ENCODE data around the gene GLRX.
"Not testable (repeated sequence)": the region's sequence is repeated elsewhere in the genome, so short reads cannot be mapped to it uniquely, and the experiment has no call there.

Gene GLRX

DNA sequence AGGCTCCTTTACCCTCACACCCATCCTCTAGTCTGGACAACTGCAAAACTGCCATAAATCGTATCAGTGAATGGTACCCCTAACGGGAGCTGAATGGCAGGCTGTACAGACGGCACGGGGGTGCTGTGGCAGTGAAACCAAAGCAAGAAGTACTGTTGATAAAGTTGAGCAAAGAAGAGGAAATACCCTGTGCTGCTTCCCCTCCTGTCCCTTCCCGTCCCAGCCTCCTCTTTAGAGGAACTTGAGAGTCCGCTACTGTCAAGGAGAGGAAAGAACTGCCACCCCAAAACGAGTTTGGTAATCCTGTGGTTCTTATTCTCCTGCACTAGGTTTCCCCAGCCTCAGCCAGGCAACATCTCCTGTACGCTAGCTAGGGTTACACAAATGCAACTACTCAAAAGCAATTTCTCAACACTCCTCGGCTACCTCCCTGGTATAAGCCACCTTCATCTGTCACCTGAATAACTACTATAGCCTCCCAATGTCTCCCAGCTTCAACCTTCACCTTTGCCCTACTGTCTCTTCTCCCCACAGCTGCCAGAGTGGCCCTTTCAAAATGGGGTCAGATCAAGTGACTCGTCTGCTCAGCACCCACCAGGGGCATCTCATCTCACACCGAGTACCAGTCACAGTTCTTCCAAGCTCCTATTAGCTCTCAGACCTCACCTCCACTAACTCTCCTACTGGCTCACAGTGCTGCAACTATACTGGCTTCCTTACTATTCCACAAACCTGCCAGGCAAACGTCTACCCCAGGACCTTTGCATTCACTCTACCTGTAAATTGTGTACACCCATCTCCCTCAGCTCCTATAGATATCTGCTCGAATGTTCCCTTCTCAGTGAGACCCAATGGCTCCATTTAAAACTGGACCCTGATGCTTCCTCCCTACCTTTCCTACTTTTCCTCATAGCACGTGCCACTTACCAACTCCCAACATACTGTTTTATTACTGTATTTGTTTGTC, 4.1 kb downstream of the GLRX start:
- Histone ChIP-seq H3K9ac (ENCODE audit: insufficient read length) (no peak overlapping the region), H3K27ac (no peak overlapping the region)
- no peak for DNase-seq (ENCODE audit: low read depth, low spot score)

GRCh38 chr5:95817430-95817829, 5.1 kb downstream of the GLRX start:
- no peak for DNase-seq (ENCODE audit: low read depth, low spot score)
- H3K4me3 ChIP-seq = no peak overlapping the region
- H3K36me3 ChIP-seq (ENCODE audit: insufficient read depth, low read length) = no peaks in the 10 kb centered on the region; the same call in 1 of the 2 replicates
- TF ChIP-seq POLR2AphosphoS5 (IDR thresholded peaks at IDR 0.05; ENCODE audit: borderline replicate concordance, low read depth, low read length) (no peak), EZH2 (IDR thresholded peaks at IDR 0.05) (no peak), FOXP2 (optimal IDR thresholded peaks at IDR 0.05; ENCODE audit: control extremely low read depth, extremely low read length, insufficient read depth) (no peak)
- H3K27ac ChIP-seq = no peak overlapping the region
- H3K9ac ChIP-seq (ENCODE audit: insufficient read length) = no peak overlapping the region
- H3K9me3 ChIP-seq (ENCODE audit: low read depth, low read length) = no peaks in the 10 kb centered on the region

More for the DNA sequence above, 4.1 kb downstream of the GLRX start:
- Histone ChIP-seq H3K36me3 (ENCODE audit: insufficient read depth, low read length) (no peaks in the 10 kb centered on the region; the same call in 1 of the 2 replicates), H3K4me3 (no peak overlapping the region), H3K9me3 (ENCODE audit: low read depth, low read length) (no peaks in the 10 kb centered on the region)
- TF ChIP-seq POLR2AphosphoS5 (IDR thresholded peaks at IDR 0.05; ENCODE audit: borderline replicate concordance, low read depth, low read length) = no peak
- no peak for TF ChIP-seq FOXP2 (optimal IDR thresholded peaks at IDR 0.05; ENCODE audit: control extremely low read depth, extremely low read length, insufficient read depth)
- no peak for TF ChIP-seq EZH2 (IDR thresholded peaks at IDR 0.05)

DNA sequence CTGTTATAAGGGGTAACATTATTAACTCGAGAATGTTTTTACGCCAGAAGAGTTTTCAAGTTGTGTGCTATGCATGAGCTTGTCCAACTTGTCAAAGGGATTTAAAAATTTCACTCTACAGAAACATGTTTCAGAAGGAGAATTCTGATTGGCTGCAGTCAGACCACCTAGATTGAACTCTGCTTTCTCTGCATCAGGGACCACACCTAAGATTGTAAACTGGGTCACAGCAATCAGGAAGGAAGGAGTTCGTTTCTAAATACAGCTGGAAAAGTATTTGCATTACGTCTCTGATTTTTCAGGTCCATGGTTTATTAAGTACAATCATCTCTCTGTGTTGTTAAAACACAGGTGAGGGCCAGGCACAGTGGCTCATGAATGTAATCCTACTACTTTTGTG, 5.8 kb downstream of the GLRX start:
- no peak for DNase-seq (ENCODE audit: low read depth, low spot score)
- Histone ChIP-seq H3K36me3 (ENCODE audit: insufficient read depth, low read length) (no peaks in the 10 kb centered on the region; the same call in 1 of the 2 replicates), H3K9ac (ENCODE audit: insufficient read length) (no peak overlapping the region), H3K27ac (no peak overlapping the region), H3K9me3 (ENCODE audit: low read depth, low read length) (no peaks in the 10 kb centered on the region), H3K4me3 (no peak overlapping the region)
- no peak for TF ChIP-seq FOXP2 (optimal IDR thresholded peaks at IDR 0.05; ENCODE audit: control extremely low read depth, extremely low read length, insufficient read depth)
- TF ChIP-seq EZH2 (IDR thresholded peaks at IDR 0.05) = no peak
- TF ChIP-seq POLR2AphosphoS5 (IDR thresholded peaks at IDR 0.05; ENCODE audit: borderline replicate concordance, low read depth, low read length) = no peak

- no peak overlapping the region for H3K4me3 ChIP-seq
These were observed 6.2 kb downstream of the GLRX start for GRCh38 chr5:95816341-95816740.

DNA sequence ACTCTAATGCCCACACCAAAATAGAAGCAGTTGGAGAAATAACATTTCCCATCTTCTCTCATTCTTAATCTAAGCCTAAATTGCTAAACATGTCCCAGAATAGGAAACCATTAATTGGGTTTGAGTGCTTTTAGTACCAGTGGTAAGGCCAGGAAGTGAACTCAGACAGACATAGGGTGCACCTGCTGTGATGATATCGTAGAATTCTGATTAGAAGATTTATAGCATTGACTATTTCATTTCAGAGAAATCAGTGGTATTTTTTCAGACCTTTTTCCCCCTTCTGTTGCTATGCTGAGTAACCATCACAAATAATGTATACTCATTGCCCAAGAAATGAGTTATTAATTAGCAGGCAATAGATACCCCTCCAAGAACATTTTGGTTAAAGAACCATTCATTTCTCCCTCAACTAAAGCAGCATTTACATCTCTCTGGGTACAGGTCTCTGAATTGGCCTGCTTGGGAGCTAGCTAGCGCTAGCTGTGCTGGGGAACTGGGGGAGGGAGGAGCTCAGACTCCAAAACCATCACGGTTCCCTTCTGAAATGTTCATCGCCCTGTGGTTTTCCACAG, 7.3 kb downstream of the GLRX start:
- Histone ChIP-seq H3K4me3 (no peak overlapping the region), H3K9me3 (ENCODE audit: low read depth, low read length) (no peaks in the 10 kb centered on the region), H3K27ac (no peak overlapping the region), H3K9ac (ENCODE audit: insufficient read length) (no peak overlapping the region), H3K36me3 (ENCODE audit: insufficient read depth, low read length) (no peaks in the 10 kb centered on the region; the same call in 1 of the 2 replicates)
- TF ChIP-seq POLR2AphosphoS5 (IDR thresholded peaks at IDR 0.05; ENCODE audit: borderline replicate concordance, low read depth, low read length) = no peak
- TF ChIP-seq FOXP2 (optimal IDR thresholded peaks at IDR 0.05; ENCODE audit: control extremely low read depth, extremely low read length, insufficient read depth) = no peak
- no peak for TF ChIP-seq EZH2 (IDR thresholded peaks at IDR 0.05)
- no peak for DNase-seq (ENCODE audit: low read depth, low spot score)

More at GRCh38 chr5:95816341-95816740, 6.2 kb downstream of the GLRX start:
- no peaks in the 10 kb centered on the region for H3K9me3 ChIP-seq (ENCODE audit: low read depth, low read length)
- no peaks in the 10 kb centered on the region; the same call in 1 of the 2 replicates for H3K36me3 ChIP-seq (ENCODE audit: insufficient read depth, low read length)
- no peak overlapping the region for H3K9ac ChIP-seq (ENCODE audit: insufficient read length)
- TF ChIP-seq FOXP2 (optimal IDR thresholded peaks at IDR 0.05; ENCODE audit: control extremely low read depth, extremely low read length, insufficient read depth) (no peak), EZH2 (IDR thresholded peaks at IDR 0.05) (no peak)
- no peak for DNase-seq (ENCODE audit: low read depth, low spot score)
- H3K27ac ChIP-seq = no peak overlapping the region

- not testable (repeated sequence) for H3K27ac ChIP-seq; DNase-seq (ENCODE audit: low read depth, low spot score); H3K9me3 ChIP-seq (ENCODE audit: low read depth, low read length); H3K9ac ChIP-seq (ENCODE audit: insufficient read length); H3K36me3 ChIP-seq (ENCODE audit: insufficient read depth, low read length); H3K4me3 ChIP-seq
These were observed 9.5 kb downstream of the GLRX start for GRCh38 chr5:95813035-95813434.

GRCh38 chr5:95812074-95812471, 10.5 kb downstream of the GLRX start:
- DNase-seq (ENCODE audit: low read depth, low spot score) = no peak
- Histone ChIP-seq H3K9ac (ENCODE audit: insufficient read length) (no peak overlapping the region), H3K27ac (no peak overlapping the region), H3K4me3 (no peak overlapping the region), H3K36me3 (ENCODE audit: insufficient read depth, low read length) (no peaks in the 10 kb centered on the region; the same call in 1 of the 2 replicates), H3K9me3 (ENCODE audit: low read depth, low read length) (no peaks in the 10 kb centered on the region)
- no peak for TF ChIP-seq FOXP2 (optimal IDR thresholded peaks at IDR 0.05; ENCODE audit: control extremely low read depth, extremely low read length, insufficient read depth)
- no peak for TF ChIP-seq POLR2AphosphoS5 (IDR thresholded peaks at IDR 0.05; ENCODE audit: borderline replicate concordance, low read depth, low read length)
- no peak for TF ChIP-seq EZH2 (IDR thresholded peaks at IDR 0.05)

GRCh38 chr5:95811461-95812073, 11.0 kb downstream of the GLRX start:
- H3K27ac ChIP-seq; H3K9ac ChIP-seq (ENCODE audit: insufficient read length); H3K9me3 ChIP-seq (ENCODE audit: low read depth, low read length); H3K36me3 ChIP-seq (ENCODE audit: insufficient read depth, low read length); H3K4me3 ChIP-seq; DNase-seq (ENCODE audit: low read depth, low spot score): not testable (repeated sequence)

DNA sequence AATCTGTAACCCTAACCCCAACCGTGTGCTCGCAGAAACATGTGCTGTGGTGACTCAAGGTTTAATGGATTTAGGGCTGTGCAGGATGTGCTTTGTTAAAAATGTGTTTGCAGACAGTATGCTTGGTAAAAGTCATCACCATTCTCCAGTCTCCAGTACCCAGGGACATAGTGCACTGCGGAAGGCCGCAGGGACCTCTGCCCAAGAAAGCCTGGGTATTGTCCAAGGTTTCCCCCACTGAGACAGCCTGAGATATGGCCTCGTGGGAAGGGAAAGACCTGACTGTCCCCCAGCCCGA, 11.5 kb downstream of the GLRX start:
- not testable (repeated sequence) for H3K4me3 ChIP-seq; H3K9me3 ChIP-seq (ENCODE audit: low read depth, low read length); H3K36me3 ChIP-seq (ENCODE audit: insufficient read depth, low read length); H3K27ac ChIP-seq; DNase-seq (ENCODE audit: low read depth, low spot score); H3K9ac ChIP-seq (ENCODE audit: insufficient read length)

Measured in SK-N-MC (cell line).